GM23338 (cell line): ENCODE results near the gene VOPP1. TPM values are rescaled to one million over a fixed set of nuclear protein-coding genes. Genes with fewer than 3 reads are reported as not detected.

Experiments used
- ATAC-seq: fragments of 200-7000 bp; cut with Tn5 transposase; 3 replicates; pipeline ENCODE4 v1.9.1; 2020
- DNase-seq: peaks from one replicate; pipeline ENCODE4 v3.0.0-alpha.2; 2015; ENCODE audit warnings: low spot score
- H2AFZ ChIP-seq: fragments of 200-600 bp; sonication (generic); 2 replicates; pipeline ENCODE4 v1.8.0; 2016; ENCODE audit warnings: antibody characterized with exemption, mild to moderate bottlenecking, moderate library complexity
- H3F3A ChIP-seq: fragments of 200-600 bp; sonication (generic); replicated peaks from 2 replicates; pipeline ENCODE4 v1.8.0; 2017; ENCODE audit warnings: antibody characterized with exemption, mixed run types, low read depth
- H3K27ac ChIP-seq: fragments of 200-600 bp; sonication (generic); 2 replicates; pipeline ENCODE4 v1.6.1; 2016; ENCODE audit warnings: low read depth
- H3K27me3 ChIP-seq: fragments of 200-600 bp; sonication (generic); 2 replicates; pipeline ENCODE4 v1.8.0; 2016; ENCODE audit warnings: mild to moderate bottlenecking, mixed run types, moderate library complexity; ENCODE audit not compliant: insufficient read depth
- H3K36me3 ChIP-seq: fragments of 200-600 bp; sonication (generic); 2 replicates; pipeline ENCODE4 v1.8.0; 2016; ENCODE audit warnings: mild to moderate bottlenecking; ENCODE audit not compliant: insufficient read depth
- H3K4me1 ChIP-seq: fragments of 200-600 bp; sonication (generic); 2 replicates; pipeline ENCODE4 v1.8.0; 2016; ENCODE audit warnings: mild to moderate bottlenecking, moderate library complexity; ENCODE audit not compliant: insufficient read depth
- H3K4me2 ChIP-seq: fragments of 200-600 bp; sonication (generic); 2 replicates; pipeline ENCODE4 v1.7.1; 2017; ENCODE audit warnings: mixed run types
- H3K4me3 ChIP-seq: fragments of 200-600 bp; sonication (generic); 2 replicates; pipeline ENCODE4 v1.6.1; 2016; ENCODE audit warnings: mixed run types
- H3K79me2 ChIP-seq: fragments of 200-600 bp; sonication (generic); replicated peaks from 2 replicates; pipeline ENCODE4 v1.8.0; 2017; ENCODE audit warnings: mild to moderate bottlenecking; ENCODE audit not compliant: insufficient read depth
- H3K9me2 ChIP-seq: fragments of 200-600 bp; sonication (generic); 2 replicates; pipeline ENCODE4 v1.8.0; 2017; ENCODE audit not compliant: insufficient read depth
- H4K20me1 ChIP-seq: fragments of 200-600 bp; sonication (generic); replicated peaks from 2 replicates; pipeline ENCODE4 v1.8.0; 2017; ENCODE audit warnings: mild to moderate bottlenecking; ENCODE audit not compliant: insufficient read depth
- H3K27ac Mint-ChIP-seq: 2 replicates; pipeline ENCODE4 v1.8.0; 2020; ENCODE audit warnings: inconsistent platforms, mild to moderate bottlenecking, moderate library complexity, mixed read lengths
- H3K27me3 Mint-ChIP-seq: 3 replicates; pipeline ENCODE4 v1.8.0; 2022; ENCODE audit warnings: low read depth, mild to moderate bottlenecking, moderate library complexity, mixed read lengths, inconsistent platforms; ENCODE audit not compliant: insufficient read depth, poor library complexity
- H3K36me3 Mint-ChIP-seq: 3 replicates; pipeline ENCODE4 v1.8.0; 2021; ENCODE audit warnings: low read depth, mild to moderate bottlenecking, inconsistent platforms, moderate library complexity, mixed read lengths
- H3K4me1 Mint-ChIP-seq: 3 replicates; pipeline ENCODE4 v1.8.0; 2020; ENCODE audit warnings: mild to moderate bottlenecking, inconsistent platforms, mixed read lengths
- H3K4me3 Mint-ChIP-seq: 3 replicates; pipeline ENCODE4 v1.8.0; 2021; ENCODE audit warnings: moderate library complexity, mild to moderate bottlenecking, inconsistent platforms, mixed read lengths
- H3K9me3 Mint-ChIP-seq: 3 replicates; pipeline ENCODE4 v1.8.0; 2020; ENCODE audit warnings: moderate library complexity, mild to moderate bottlenecking, inconsistent platforms, mixed read lengths
- EZH2phosphoT487 ChIP-seq: fragments of 200-600 bp; sonication (generic); IDR thresholded peaks from one replicate; pipeline ENCODE4 v1.8.1; 2018; ENCODE audit warnings: antibody characterized with exemption; ENCODE audit not compliant: unreplicated experiment
- POLR2AphosphoS5 ChIP-seq: IDR thresholded peaks from 2 replicates; pipeline ENCODE4 v1.6.1; 2016; ENCODE audit warnings: antibody characterized with exemption, low read depth
- ZNF462 ChIP-seq: fragments of 250-450 bp; sonication (Bioruptor Pico); IDR thresholded peaks from 2 replicates; pipeline ENCODE4 v1.5.0; 2020; ENCODE audit warnings: mild to moderate bottlenecking, moderate library complexity
- polyA plus RNA-seq: library from polyadenylated mRNA; unstranded; fragments of >200 nt; fragmentation: Nextera tagmentation; extraction: Ambion mirVana; gene quantifications from 2 replicates; pipeline ENCODE4 v1.2.1, GENCODE V29; 2016
- total RNA-seq: library from RNA; depleted of rRNA; stranded (reverse); fragments of >200 nt; shearing (Covaris generic); gene quantifications from 2 replicates; pipeline ENCODE4 v1.2.3, GENCODE V29; 2014

VOPP1 gene
- total and polyA plus RNA-seq, 2 experiments from 2014 or later = 28.2 to 73.7 TPM

GRCh38 chr7:55518836-55519235 lies 53.5 kb downstream of the VOPP1 start:
- DNase-seq (no peak), ATAC-seq (no peak)
- peaks cover 22% of the 10 kb centered on the region for H4K20me1 ChIP-seq
- H3K4me3 Mint-ChIP-seq = no peak overlapping the region
- peaks cover 31% of the 10 kb centered on the region for H3K4me1 ChIP-seq
- no peaks in the 10 kb centered on the region for H3K9me2 ChIP-seq
- H3K27ac Mint-ChIP-seq = peak overlapping the region; percentile 13; the same call in 1 of the 2 replicates
- H3K36me3 Mint-ChIP-seq = peaks cover 23% of the 10 kb centered on the region
- no peaks in the 10 kb centered on the region for H3K36me3 ChIP-seq
- no peak overlapping the region for H3K4me2 ChIP-seq
- H3K27ac ChIP-seq = peak overlapping the region; percentile 45
- peaks cover 36% of the 10 kb centered on the region for H3K79me2 ChIP-seq
- H3K9me3 Mint-ChIP-seq = no peaks in the 10 kb centered on the region
- peaks cover 41% of the 10 kb centered on the region for H3K4me1 Mint-ChIP-seq
- no peaks in the 10 kb centered on the region for H3K27me3 ChIP-seq
- peaks cover 11% of the 10 kb centered on the region for H3K27me3 Mint-ChIP-seq
- no peaks in the 10 kb centered on the region for H3F3A ChIP-seq
- TF ChIP-seq EZH2phosphoT487 = no peak
- H2AFZ ChIP-seq = no peak overlapping the region
- H3K4me3 ChIP-seq = no peak overlapping the region

- peak overlapping the region; percentile 13; the same call in 1 of the 2 replicates for H3K27ac Mint-ChIP-seq
- peaks cover 38% of the 10 kb centered on the region for H3K4me1 Mint-ChIP-seq
- no peak for DNase-seq
Measured at GRCh38 chr7:55517936-55518689, 54.2 kb downstream of the VOPP1 start.

More at GRCh38 chr7:55517936-55518689, 54.2 kb downstream of the VOPP1 start:
- Histone ChIP-seq H3K4me1 (peaks cover 25% of the 10 kb centered on the region), H4K20me1 (peaks cover 16% of the 10 kb centered on the region), H3K36me3 (no peaks in the 10 kb centered on the region), H2AFZ (no peak overlapping the region), H3K27me3 (no peaks in the 10 kb centered on the region), H3K27ac (no peak overlapping the region), H3K9me2 (no peaks in the 10 kb centered on the region), H3K4me3 (no peak overlapping the region), H3F3A (no peaks in the 10 kb centered on the region), H3K79me2 (peaks cover 29% of the 10 kb centered on the region), H3K4me2 (no peak overlapping the region)
- Mint-ChIP-seq H3K4me3 (no peak overlapping the region), H3K27me3 (peaks cover 14% of the 10 kb centered on the region), H3K36me3 (peaks cover 23% of the 10 kb centered on the region), H3K9me3 (no peaks in the 10 kb centered on the region)
- no peak for ATAC-seq
- TF ChIP-seq POLR2AphosphoS5 (no peak), ZNF462 (CRISPR knock-in tag) (no peak)
